Measurements from ENCODE around the gene TNFRSF12A. TPM values are rescaled to one million over a fixed set of nuclear protein-coding genes. Genes with fewer than 3 reads are reported as not detected.

TNFRSF12A gene
- total and polyA plus RNA-seq, 2 of the 13 experiments (the other 11 are each of a cell fraction or from before 2014, with no cell fraction given), result 61.9 to 66.0 TPM

DNA sequence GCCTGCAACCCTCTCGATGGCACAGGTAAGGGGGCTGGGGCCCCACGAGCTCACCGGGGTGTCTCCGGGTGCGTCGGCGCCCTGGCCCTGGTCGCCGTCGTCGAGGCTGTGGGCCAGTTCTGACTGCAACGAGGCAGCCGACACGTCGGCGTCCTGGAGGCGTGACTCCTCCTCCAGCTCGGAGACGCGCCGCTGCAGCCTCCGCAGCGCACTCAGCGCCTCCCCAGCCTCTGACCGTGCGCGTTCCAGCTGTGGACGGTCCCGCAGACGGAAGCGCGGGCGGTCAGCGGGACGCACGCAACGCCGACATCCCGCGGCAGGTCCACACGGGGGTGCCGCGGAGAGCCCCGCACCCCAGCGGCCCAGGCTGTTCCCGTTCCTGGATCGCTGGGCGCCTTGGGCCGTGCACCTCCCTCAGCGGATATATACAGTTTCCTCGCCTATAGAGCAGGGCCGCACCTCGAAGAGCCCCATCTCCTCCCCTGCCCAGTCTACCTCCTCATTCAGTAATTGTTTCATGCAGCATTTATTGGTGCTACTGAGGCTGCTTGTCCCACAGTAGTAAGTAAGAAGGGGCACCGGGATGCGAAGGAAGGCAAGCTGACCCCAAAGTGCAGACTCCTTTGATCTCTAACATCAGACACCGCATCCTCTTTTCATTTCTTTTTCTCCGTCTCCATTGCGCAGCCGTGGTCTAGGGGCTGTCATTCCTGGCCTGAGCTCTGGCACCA lies 9.5 kb downstream of the TNFRSF12A start (continued):
- TF ChIP-seq, protein P1, sequence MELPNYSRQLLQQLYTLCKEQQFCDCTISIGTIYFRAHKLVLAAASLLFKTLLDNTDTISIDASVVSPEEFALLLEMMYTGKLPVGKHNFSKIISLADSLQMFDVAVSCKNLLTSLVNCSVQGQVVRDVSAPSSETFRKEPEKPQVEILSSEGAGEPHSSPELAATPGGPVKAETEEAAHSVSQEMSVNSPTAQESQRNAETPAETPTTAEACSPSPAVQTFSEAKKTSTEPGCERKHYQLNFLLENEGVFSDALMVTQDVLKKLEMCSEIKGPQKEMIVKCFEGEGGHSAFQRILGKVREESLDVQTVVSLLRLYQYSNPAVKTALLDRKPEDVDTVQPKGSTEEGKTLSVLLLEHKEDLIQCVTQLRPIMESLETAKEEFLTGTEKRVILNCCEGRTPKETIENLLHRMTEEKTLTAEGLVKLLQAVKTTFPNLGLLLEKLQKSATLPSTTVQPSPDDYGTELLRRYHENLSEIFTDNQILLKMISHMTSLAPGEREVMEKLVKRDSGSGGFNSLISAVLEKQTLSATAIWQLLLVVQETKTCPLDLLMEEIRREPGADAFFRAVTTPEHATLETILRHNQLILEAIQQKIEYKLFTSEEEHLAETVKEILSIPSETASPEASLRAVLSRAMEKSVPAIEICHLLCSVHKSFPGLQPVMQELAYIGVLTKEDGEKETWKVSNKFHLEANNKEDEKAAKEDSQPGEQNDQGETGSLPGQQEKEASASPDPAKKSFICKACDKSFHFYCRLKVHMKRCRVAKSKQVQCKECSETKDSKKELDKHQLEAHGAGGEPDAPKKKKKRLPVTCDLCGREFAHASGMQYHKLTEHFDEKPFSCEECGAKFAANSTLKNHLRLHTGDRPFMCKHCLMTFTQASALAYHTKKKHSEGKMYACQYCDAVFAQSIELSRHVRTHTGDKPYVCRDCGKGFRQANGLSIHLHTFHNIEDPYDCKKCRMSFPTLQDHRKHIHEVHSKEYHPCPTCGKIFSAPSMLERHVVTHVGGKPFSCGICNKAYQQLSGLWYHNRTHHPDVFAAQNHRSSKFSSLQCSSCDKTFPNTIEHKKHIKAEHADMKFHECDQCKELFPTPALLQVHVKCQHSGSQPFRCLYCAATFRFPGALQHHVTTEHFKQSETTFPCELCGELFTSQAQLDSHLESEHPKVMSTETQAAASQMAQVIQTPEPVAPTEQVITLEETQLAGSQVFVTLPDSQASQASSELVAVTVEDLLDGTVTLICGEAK (IDR thresholded peaks at IDR 0.05), result no peak
- TF ChIP-seq, protein P1 (CRISPR knock-in tag; IDR thresholded peaks at IDR 0.05), result no peak
- TF ChIP-seq ZNF777 (CRISPR knock-in tag; IDR thresholded peaks at IDR 0.05) (peak; percentile 86), PLRG1 (conservative IDR thresholded peaks at IDR 0.05) (no peak), CREM (IDR thresholded peaks at IDR 0.05) (no peak), CREM (CRISPR knock-in tag; IDR thresholded peaks at IDR 0.05) (no peak), TP53 (CRISPR knock-in tag; conservative IDR thresholded peaks at IDR 0.05) (no peak), SATB2 (CRISPR knock-in tag; IDR thresholded peaks at IDR 0.05) (no peak), ZNF543 (CRISPR knock-in tag; IDR thresholded peaks at IDR 0.05) (no peak), SALL1 (CRISPR knock-in tag; IDR thresholded peaks at IDR 0.05) (0 out of 2 replicates have a peak, but pooled peaks have one; percentile 28)
- TF ChIP-seq, protein P2, sequence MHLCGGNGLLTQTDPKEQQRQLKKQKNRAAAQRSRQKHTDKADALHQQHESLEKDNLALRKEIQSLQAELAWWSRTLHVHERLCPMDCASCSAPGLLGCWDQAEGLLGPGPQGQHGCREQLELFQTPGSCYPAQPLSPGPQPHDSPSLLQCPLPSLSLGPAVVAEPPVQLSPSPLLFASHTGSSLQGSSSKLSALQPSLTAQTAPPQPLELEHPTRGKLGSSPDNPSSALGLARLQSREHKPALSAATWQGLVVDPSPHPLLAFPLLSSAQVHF (CRISPR knock-in tag; IDR thresholded peaks at IDR 0.05), result no peak
- TF ChIP-seq, protein P3, sequence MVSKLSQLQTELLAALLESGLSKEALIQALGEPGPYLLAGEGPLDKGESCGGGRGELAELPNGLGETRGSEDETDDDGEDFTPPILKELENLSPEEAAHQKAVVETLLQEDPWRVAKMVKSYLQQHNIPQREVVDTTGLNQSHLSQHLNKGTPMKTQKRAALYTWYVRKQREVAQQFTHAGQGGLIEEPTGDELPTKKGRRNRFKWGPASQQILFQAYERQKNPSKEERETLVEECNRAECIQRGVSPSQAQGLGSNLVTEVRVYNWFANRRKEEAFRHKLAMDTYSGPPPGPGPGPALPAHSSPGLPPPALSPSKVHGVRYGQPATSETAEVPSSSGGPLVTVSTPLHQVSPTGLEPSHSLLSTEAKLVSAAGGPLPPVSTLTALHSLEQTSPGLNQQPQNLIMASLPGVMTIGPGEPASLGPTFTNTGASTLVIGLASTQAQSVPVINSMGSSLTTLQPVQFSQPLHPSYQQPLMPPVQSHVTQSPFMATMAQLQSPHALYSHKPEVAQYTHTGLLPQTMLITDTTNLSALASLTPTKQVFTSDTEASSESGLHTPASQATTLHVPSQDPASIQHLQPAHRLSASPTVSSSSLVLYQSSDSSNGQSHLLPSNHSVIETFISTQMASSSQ (IDR thresholded peaks at IDR 0.05; ENCODE audit: low read depth), result no peak
- TF ChIP-seq, protein P3 (CRISPR knock-in tag; IDR thresholded peaks at IDR 0.05; ENCODE audit: borderline replicate concordance), result no peak
- TF ChIP-seq, protein P4, sequence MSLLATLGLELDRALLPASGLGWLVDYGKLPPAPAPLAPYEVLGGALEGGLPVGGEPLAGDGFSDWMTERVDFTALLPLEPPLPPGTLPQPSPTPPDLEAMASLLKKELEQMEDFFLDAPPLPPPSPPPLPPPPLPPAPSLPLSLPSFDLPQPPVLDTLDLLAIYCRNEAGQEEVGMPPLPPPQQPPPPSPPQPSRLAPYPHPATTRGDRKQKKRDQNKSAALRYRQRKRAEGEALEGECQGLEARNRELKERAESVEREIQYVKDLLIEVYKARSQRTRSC (CRISPR knock-in tag; IDR thresholded peaks at IDR 0.05; ENCODE audit: low read depth), result no peak

Data from HepG2 (cell line).